HG03103 (cell line): ENCODE measurements around the gene HARS1.
"Not testable (repeated sequence)": the region's sequence is repeated elsewhere in the genome, so short reads cannot be mapped to it uniquely, and the experiment has no call there.

Experiments used
- ATAC-seq: cut with Tn5 transposase; IDR thresholded peaks from one replicate; pipeline ENCODE4 v1.9.1; 2021; ENCODE audit warnings: low read depth; ENCODE audit not compliant: unreplicated experiment

HARS1 gene

DNA sequence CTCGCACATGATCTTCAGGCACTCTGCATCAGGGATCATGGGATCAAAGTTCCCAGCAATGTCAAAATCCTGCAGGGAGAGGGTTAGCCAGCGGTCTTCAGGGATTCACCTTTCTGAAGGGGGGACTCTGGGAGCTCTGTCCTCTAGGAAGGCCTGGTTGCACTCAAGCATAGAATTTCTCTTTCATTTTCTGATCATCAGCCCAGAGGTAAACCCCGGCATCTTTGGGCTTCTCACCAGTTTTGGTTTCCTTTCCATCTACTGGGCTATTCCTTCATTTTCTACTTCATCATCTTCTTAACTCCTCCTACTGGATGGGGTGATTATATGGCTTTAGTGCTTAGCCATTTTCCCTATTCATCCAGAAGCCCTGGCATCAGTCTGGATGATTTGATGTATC, 13.2 kb downstream of the HARS1 start:
- ATAC-seq, result no peak

DNA sequence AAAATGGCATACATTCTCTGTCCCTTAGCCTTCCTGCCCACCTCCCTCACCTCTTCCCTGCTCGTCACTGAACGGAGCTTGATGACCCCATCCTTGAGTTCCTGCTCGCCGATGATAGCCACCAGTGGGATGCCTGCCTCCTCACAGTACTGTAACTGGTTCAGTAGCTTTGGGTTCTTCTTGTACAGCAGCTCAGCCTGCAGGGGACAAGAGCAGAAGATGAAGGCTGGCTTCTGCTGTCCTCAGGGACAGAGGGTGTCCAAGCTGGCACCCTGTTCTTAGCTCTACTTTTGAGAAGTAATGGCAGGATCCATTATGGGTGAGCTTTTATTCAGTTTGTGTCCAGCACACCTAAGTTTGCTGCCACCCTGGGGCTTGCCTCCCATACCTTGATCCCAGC, 16.5 kb downstream of the HARS1 start:
- ATAC-seq, result no peak

DNA sequence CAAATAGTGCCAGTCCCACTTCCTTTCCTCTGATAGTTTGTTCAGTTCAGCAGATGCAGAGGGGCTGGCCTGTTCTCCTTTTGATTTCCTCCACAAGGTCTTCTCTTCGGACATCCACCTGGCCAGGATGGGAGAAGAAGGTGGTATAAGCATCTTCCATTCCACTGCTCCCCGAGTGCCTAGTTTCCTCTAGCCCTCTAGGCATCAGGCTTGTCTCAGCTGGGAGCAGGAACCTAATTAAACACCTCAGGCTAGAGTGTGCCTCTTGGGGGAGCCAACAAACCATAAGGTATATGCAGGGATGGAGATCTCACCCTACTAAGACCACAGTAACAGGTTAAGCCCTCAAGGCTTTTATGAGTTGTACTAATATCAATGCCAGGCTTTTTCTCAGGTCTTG, 17.0 kb downstream of the HARS1 start:
- no peak for ATAC-seq

DNA sequence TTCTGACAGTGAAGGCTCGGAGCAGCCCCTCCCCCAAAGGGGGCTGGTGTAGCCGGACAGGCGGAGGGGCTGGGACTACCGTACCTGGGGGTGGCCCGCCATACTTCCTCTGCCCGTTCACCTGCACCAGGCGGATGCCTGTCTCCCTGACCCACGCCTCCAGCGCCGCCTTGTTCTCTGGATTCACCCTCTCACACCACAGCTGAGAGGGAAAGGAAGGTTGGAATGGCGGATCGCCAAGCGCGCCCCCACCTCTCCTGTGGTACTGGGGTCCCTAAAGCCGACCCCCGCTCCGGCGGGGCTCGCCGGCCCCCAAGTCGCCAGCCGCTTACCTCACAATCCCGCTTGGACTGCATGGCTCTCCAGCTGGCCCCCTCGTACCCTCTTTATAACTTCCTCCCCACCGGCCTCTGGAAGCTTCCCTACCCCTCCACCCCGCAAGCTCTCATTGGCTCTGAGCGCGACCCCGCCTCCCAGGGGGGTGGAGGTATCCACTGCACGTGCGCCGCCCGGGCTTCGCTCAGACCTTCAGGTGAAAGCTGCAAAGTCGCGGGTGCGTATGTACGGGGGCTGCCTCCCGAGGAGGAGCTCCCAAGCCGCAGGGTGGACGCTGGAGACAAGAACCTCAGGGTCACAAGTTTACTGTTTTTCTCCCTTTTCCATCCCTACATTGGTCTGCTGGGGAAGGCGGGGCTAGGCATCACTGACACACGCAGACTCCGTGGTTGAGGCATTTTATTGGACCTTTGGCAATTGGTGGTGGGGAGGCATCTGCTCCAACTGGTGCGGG, 17.8 kb downstream of the HARS1 start, which contains the start of gene DND1:
Gene DND1, minus strand, starts transcription at position 390 of the 790 bp plus-strand sequence. Its CDS starts 34 bp downstream, at position 356.
- no peak for ATAC-seq

DNA sequence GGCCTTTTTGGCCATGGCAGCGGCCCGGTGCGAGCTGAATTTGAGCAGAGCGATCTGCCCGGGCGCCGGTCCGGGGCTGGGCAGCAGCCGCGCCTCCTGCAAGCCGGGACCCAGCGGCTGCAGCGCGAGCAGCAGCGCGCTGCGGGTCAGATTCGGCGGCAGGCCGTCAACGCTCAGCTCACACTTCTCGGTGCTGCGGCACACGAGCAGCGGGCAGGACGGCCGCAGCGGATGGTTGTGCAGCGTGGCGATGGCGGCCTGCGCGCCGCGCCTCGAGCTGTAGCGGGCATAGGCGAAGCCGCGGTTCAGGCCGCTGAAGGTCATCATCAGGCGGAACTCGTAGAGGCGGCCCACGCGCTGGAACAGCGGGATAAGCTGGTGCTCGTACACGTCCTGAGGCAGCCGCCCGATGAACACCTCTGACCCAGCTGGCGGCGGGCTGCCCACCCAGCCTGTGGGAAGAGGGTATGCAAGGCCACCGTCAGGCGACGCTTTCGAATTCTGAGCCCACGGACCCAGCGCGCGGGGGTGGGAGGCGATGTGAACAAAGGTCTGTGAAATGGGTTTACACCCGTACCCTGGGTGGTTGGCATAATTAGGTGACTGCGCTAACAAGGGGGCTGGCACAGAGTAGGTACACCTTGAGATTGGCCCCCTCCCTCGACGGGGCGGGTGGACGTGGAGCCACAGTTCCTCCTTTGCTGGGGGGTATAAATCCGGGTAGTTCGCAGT, 18.5 kb downstream of the HARS1 start:
- no peak for ATAC-seq

DNA sequence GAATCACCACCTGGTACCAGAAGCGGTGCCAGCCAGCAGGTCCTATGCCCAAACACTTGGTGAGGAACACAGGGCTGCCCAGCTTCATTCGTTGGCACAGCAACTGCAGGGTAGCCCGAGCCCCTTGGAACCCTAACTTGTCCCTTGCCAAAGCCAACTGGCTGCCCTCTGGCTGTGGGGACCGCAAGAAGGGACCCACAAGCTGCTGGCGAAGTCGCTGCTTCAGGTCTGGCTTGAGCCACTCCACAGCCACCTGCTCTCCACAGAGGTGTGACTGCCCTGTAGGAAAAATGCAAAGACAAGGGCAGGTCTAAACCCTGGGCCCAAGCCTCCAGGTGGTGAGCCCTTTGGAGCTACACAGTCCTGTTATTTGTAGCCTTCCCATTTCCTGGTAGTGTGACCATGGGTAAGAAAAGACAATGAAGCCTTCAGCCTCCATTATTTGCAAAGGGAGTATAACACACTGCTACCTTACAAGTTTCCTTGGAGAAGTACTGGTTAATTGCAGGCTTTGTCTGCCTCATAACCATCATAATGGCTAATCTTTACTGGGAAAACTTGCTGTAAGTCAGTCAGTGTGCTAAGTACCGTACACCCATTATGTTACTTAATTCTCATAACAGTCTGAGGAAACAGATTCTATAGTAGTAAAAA, 19.6 kb downstream of the HARS1 start:
- no peak for ATAC-seq

DNA sequence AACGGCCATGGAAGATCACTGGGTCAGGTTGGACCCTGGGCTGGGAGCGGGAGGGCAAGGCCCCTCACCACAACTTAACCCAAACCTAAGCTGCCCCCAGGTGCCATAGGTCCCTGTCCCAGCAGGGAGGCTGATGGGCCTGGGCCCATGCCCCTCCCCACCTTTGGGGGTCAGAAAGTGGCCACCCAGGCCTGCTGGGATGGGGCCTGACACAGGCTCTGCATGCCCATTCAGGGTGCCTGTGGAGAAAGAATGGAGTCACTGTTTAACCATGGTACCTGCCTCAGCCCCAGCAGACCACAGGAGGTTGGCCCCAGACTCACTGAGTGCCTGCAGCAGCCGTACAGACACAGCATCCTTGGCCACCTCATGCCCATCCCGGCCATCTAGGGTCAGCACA, 20.1 kb downstream of the HARS1 start:
- ATAC-seq, result not testable (repeated sequence)

DNA sequence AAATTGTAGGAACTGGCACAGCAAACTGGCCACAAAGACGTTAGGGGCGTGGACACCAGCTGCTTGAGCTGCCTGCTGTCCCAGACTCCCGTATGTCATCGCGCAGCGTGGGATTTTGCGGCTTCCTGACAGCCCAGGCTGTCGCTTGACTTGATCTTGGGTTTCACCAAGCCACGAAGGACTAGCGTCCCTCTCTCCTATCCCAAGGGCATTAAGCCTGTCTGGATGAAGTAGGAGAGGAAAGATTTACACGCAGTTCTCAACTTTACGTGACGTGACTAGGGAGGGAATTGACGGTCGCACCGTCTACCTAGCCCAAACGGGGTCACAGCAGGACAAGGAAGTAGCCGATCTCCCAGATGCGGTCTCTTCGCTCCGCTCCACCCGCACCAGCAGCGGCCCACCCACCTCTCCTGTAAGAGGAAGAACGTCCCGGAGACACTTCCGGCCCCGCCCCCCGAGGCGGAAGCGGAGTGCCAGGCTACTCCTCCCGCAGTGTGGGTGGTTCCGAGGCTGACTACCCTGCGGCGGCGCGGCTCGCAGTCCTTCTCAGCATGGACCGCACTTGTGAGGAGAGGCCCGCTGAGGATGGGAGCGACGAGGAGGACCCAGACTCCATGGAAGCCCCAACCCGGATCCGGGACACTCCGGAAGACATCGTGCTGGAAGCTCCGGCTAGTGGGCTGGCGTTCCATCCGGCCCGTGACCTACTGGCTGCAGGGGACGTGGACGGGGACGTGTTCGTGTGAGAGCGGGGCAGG, 26.6 kb downstream of the HARS1 start, which contains the start of gene WDR55:
Gene WDR55, plus strand, starts transcription at position 546 of the 761 bp plus-strand sequence. Its CDS starts 9 bp downstream, at position 555.
- ATAC-seq, result peak; percentile 98

DNA sequence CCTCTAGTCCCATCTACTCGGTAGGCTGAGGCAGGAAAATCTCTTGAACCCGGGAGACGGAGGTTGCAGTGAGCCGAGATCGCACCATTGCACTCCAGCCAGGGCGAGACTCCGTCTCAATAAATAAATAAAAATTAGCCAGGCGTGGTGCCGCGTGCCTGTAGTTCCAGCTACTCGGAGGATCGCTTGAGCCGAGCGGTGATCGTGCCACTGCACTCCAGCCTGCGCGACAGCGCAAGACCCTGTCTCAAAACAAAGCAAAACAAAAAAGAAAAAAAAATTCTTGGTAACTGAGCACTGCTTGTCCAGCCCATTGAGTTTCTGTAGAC, 27.2 kb downstream of the HARS1 start:
- ATAC-seq, result no peak

DNA sequence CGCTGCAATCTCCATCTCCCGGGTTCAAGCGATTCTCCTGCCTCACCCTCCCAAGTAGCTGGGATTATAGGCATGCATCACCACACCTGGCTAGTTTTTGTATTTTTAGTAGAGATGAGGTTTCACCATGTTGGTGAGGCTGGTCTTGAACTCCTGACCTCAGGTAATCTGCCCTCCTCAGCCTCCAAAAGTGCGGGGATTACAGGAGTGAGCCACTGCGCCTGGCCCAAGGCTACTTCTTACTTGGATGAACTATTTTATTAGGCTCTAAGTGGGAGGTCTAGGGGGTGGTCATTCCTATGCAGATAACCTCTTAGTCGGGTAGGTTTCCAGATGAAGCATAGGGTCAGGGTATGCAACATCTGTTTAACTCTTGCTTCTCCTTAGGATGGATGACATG, 30.8 kb downstream of the HARS1 start:
- ATAC-seq, result not testable (repeated sequence)

DNA sequence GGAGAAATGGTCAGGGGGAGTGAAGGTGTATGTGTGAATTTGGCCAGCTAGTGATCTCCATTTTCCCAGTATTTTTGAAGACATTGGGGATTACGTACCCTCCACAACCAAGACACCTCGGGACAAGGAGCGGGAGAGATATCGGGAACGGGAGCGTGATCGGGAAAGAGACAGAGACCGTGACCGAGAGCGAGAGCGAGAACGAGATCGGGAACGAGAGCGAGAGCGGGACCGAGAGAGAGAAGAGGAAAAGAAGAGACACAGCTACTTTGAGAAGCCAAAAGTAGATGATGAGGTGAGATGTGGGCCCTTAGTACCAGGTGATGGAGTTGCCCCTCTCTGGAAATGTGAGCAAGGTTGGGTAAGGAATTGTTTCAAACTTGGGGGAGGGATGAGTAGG, 32.3 kb downstream of the HARS1 start:
- no peak for ATAC-seq

DNA sequence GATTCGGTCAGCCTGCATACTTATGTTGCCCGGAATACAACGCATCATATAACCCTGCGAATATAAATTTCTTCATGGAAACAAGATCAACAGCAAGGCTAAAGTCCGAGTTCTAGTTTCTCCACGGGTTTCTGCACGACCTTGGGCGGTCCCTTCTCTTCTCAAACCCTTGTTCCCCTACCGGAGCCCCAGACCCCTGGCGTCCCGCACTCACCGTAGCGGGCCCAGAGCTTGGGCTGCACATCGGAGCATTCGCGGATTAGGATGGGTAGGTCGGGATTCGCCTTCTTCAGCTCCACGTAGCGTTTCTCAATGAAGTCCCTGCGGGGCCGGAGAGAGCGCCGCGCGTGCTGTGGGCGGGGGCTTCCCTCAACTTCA, 44.1 kb downstream of the HARS1 start:
- ATAC-seq, result peak; percentile 6

DNA sequence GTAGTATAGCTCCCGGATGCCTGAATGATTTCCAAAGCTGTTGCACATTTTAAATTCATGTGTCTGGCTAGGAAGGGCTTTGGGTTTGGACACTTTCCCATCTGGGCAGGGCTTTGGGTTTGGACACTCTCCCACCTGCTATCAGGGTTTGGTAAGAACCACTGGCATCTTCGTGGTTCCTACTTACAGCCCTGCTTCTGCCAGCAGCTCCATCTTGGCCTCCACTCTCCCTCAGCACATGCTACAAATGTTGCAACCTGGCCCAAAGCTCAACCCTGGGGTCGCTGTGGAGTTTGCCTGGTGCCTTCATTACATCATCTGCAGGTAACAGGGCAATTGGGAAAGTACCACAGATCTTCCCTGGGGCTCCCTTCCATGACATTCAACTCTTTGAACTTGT, 48.5 kb downstream of the HARS1 start:
- no peak for ATAC-seq

DNA sequence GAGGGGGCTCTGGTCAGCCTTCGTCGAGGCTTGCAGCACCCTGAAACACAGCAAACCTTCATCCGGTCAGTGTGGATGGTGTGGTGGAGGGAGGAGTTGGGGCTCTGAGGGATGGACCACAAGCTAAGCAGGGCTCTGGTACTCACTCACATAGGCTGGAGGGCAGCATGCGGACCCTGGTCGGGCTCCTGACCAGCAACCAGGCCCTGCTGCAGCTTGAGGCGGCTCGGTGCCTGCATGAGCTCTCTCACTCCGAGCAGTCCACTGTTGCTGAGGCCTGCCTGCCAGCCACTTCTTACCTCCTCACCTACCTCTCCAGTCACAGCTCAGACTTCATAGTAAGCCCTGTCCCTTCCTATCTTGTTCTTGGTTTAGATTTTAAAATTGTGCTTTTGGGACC, 49.5 kb downstream of the HARS1 start:
- ATAC-seq, result no peak

DNA sequence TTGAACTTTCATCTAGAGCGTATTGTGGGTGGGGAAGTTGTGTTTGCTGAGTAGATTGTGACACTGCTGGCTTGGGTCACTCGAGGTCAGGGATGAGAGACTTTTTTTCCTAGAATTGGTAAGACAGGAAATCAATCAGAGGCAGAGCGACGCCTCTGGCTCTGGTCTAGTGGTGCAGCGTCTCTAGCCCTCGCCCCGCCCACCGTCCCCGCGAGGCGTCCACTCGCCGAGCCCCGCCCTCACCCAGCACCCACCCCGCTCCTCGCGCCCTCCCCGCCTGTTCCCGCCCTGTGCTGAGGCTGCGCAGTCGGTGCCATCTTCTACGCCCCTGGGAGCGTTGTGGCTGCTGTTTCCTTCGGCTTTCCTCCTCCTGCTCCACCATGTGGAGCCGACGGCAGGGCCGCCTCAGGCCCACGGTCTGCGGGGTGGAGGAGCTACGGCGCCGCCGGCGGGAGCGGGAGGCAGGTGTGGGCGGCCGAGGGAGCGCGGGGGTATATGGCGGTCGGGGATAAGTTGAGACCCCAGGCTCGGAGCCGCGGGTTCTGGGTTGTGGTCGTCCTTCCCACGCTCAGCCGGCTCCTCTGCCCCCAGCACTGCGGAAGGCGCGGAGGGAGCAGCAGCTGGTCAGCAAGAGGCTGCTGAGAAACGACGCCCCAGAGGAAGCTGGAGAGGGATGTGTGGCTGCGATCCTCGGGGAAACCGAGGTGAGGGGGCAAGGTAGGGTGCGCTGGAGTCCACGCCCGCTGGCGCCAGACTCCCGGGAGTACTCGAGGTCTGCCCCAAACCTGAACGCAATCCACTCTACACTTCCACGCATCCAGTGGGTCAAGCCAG, 51.8 kb downstream of the HARS1 start, which contains the start of gene TMCO6:
Gene TMCO6, plus strand, starts transcription at position 304 of the 834 bp plus-strand sequence. Its CDS starts 77 bp downstream, at position 381.
- ATAC-seq, result peak; percentile 95

DNA sequence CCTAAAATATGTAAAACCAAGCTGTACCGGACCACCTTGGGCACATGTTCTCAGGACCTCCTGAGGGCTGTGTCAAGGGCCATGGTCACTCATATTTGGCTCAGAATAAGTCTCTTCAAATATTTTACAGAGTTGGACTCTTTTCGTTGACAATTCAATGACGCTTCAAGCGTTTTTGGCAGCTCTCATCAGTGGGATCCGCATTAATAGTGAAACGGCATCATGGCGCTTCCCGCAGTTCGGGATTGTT, 52.3 kb downstream of the HARS1 start:
- not testable (repeated sequence) for ATAC-seq

DNA sequence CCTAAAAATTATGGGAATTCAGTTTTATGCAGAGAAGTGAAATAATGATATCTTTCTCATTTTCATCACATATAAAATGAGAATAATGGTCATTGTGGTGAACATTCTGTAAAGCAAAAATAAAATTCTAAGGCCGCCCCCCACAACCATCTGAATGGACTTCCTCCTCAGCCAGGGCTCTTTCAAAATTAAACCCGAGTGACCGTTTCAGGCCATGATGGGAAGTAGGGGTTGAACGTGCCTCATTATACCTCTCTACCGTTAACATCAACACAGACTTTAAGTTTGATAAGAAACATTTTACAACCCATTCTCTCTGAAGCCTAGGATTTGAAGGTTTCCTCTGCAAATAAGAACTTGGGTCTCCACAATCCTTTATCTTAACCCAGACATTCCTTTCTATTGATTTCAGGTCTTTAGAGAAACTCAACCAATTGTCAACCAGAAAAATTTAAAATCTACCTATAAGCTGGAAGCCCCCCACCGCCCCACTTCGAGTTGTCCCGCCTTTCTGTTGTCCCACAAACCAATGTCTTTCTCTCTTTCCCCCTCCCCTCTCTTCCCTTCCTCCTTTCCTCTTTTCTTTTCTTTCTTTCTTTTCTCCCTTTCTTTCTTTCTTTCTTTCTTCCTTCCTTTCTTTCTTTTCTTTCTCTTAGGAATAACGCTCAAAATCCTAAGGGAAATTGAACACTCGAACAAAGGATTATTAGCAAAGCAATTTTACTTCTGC, 53.6 kb downstream of the HARS1 start:
- no peak for ATAC-seq

DNA sequence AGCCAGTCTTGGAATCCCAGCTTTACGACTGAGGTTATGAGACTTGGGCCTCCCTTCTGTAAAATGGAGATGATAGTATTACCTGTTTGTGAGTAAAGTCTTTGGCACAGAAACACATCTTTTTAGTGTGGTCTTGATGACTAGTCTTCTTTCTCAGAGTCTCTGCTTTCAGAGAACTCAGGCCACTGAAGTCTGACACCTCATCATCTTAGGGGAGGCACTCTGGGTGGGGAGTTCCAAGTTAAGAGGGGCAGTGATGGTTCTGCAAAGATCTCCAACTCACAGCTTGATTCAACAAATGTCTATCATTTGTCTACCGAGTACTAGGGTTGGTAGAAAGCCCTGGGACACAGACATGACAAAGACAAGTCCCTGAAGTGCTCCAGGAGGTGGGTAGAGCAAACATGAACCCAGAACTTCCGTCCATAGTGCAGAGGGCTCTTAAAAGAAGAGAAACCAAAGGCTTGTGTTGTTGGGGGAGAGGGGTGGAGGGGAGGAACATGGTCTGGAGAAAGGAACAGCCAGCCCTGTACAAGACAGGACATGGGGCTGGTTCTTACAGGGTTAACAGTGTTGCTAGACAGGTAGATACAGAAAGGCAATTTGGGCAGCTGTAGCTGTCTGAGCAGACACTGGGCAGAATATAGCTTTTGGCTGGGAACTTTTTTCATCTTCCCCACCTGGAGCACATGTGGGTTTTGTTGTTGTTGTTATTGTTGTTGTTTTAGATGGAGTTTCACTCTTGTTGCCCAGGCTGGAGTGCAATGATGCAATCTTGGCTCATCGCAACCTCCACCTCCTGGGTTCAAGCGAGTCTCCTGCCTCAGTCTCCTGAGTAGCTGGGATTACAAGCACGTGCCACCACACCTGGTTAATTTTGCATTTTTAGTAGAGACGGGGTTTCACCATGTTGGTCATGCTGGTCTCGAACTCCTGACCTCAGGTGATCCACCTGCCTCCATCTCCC, 55.6 kb downstream of the HARS1 start:
- no peak for ATAC-seq
